Neural cell (in vitro differentiated cells): ENCODE data around the gene CXorf66.

Experiments used
- CTCF ChIP-seq: fragments of 450-650 bp; IDR thresholded peaks from 2 replicates; pipeline ENCODE4 v1.5.1; 2014; ENCODE audit warnings: antibody characterized with exemption, mild to moderate bottlenecking, moderate library complexity; ENCODE audit not compliant: poor library complexity, severe bottlenecking
- EP300 ChIP-seq: fragments of 450-650 bp; conservative IDR thresholded peaks from 2 replicates; pipeline ENCODE4 v1.6.1; 2014; ENCODE audit warnings: antibody characterized with exemption, mild to moderate bottlenecking, moderate library complexity; ENCODE audit not compliant: poor library complexity, severe bottlenecking
- EZH2 ChIP-seq: fragments of 200-600, 300-800 bp; shearing (Covaris generic), sonication (generic); IDR thresholded peaks from 2 replicates; pipeline ENCODE4 v1.6.1; 2014; ENCODE audit warnings: antibody characterized with exemption, low read length, borderline replicate concordance, mild to moderate bottlenecking; ENCODE audit not compliant: insufficient read depth, poor library complexity, severe bottlenecking
- POLR2AphosphoS5 ChIP-seq: IDR thresholded peaks from 2 replicates; pipeline ENCODE4 v1.6.1; 2012
- RAD21 ChIP-seq: fragments of 450-650 bp; conservative IDR thresholded peaks from 2 replicates; pipeline ENCODE4 v1.6.1; 2014; ENCODE audit warnings: antibody characterized with exemption, mild to moderate bottlenecking, moderate library complexity
- REST ChIP-seq: IDR thresholded peaks from 2 replicates; pipeline ENCODE4 v1.6.1; 2012; ENCODE audit warnings: borderline replicate concordance
- TAF1 ChIP-seq: IDR thresholded peaks from 2 replicates; pipeline ENCODE4 v1.6.1; 2012; ENCODE audit warnings: low read depth

- TF ChIP-seq EZH2 = no peak
- TF ChIP-seq TAF1 = no peak
- TF ChIP-seq REST = no peak
- TF ChIP-seq CTCF = no peak
- no peak for TF ChIP-seq POLR2AphosphoS5
- TF ChIP-seq RAD21 = no peak
- no peak for TF ChIP-seq EP300
Measured at GRCh38 chrX:139982856-139983255, 17.5 kb upstream of the CXorf66 start.
